ENCODE data around the gene CELF2. TPM values are rescaled to one million over a fixed set of nuclear protein-coding genes. Genes with fewer than 3 reads are reported as not detected.

The CELF2 gene
- total and polyA plus RNA-seq, 2 experiments from 2014 or later: 14.4 to 26.5 TPM

- TF ChIP-seq EZH2 (IDR thresholded peaks at IDR 0.05; ENCODE audit: insufficient read depth, poor library complexity, severe bottlenecking): no peak
- TF ChIP-seq EZH2phosphoT487 (IDR thresholded peaks at IDR 0.05; ENCODE audit: insufficient read depth, low read depth): no peak
- 68 to 69% methylated on average over 4 of the region's 4 CpGs for WGBS, 2 experiments (ENCODE audit: low coverage in 1 of 2, low lambda C conversion rate in 2 of 2, missing lambda C conversion rate in 2 of 2)
- in situ Hi-C loops (cut with MboI): no loop called here
Measured at GRCh38 chr10:10976652-10977051, 41.0 kb upstream of the CELF2 start.

DNA sequence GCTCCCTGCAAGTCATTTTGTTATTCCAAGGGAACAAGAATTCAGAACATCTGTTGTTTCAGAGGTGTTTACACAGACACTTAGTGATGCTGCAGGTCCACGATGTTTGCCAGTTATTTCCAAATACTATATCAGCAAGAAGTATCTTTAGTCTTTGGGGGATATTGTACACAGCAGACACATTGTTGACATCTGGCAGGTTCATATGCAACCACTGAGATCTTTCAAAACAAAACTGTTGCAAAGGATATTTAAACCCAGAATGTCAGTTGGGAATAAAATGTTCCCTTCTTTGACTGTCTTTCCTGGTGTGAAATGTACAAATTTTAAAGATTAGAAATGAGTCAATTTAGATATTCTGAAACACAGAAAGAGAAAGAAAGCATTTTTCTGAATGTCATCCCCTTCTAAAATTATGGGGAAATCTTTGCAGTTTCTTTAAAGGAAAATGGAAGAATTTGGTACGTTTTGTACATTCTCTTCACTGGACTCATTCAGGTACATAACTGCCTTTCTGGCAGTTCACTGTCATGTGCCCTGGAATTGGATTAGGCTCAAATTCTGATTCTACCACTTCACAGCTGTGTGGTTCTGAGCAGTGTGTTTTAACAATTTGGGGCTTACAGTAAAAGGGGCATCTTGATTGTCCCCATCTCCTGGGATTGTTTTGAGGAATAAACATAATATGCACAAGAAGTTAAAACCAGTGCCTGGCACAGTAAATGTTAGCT, 40.3 kb upstream of the CELF2 start:
- WGBS, 2 experiments (ENCODE audit: low coverage in 1 of 2, low lambda C conversion rate in 2 of 2, missing lambda C conversion rate in 2 of 2): 12 to 18% methylated on average over 2 of the region's 2 CpGs
- TF ChIP-seq EZH2phosphoT487 (IDR thresholded peaks at IDR 0.05; ENCODE audit: insufficient read depth, low read depth) (no peak), EZH2 (IDR thresholded peaks at IDR 0.05; ENCODE audit: insufficient read depth, poor library complexity, severe bottlenecking) (no peak)
- Histone ChIP-seq H3K79me2 (ENCODE audit: insufficient read depth) (no peaks in the 10 kb centered on the region), H2AFZ (peak overlapping the region; percentile 38), H3K9me3 (ENCODE audit: low read depth) (no peaks in the 10 kb centered on the region), H4K20me1 (ENCODE audit: insufficient read depth) (no peaks in the 10 kb centered on the region), H3F3A (ENCODE audit: insufficient read depth) (peaks cover 19% of the 10 kb centered on the region), H3K9ac (peak overlapping the region; percentile 57), H3K36me3 (ENCODE audit: low read depth) (no peaks in the 10 kb centered on the region), H3K4me2 (ENCODE audit: unreplicated experiment) (peak overlapping the region; percentile 42), H3K27ac (peak overlapping the region; percentile 59), H3K27me3 (replicated peaks; ENCODE audit: insufficient read depth) (no peaks in the 10 kb centered on the region), H3K9me2 (ENCODE audit: insufficient read depth) (no peaks in the 10 kb centered on the region), H3K4me3 (peak overlapping the region; percentile 30; the same call in 1 of the 2 replicates), H3K4me1 (ENCODE audit: insufficient read depth) (peaks cover 18% of the 10 kb centered on the region)
- in situ Hi-C loops (cut with MboI): no loop called here
- DNase-seq: peak; percentile 20

More at GRCh38 chr10:10976652-10977051, 41.0 kb upstream of the CELF2 start:
- H2AFZ ChIP-seq: no peak overlapping the region
- peaks cover 19% of the 10 kb centered on the region for H3F3A ChIP-seq (ENCODE audit: insufficient read depth)
- no peaks in the 10 kb centered on the region for H3K9me3 ChIP-seq (ENCODE audit: low read depth)
- peaks cover 18% of the 10 kb centered on the region for H3K4me1 ChIP-seq (ENCODE audit: insufficient read depth)
- no peak overlapping the region for H3K4me2 ChIP-seq (ENCODE audit: unreplicated experiment)
- H3K9ac ChIP-seq: no peak overlapping the region
- H3K4me3 ChIP-seq: no peak overlapping the region
- no peaks in the 10 kb centered on the region for H3K27me3 ChIP-seq (replicated peaks; ENCODE audit: insufficient read depth)
- no peaks in the 10 kb centered on the region for H4K20me1 ChIP-seq (ENCODE audit: insufficient read depth)
- H3K36me3 ChIP-seq (ENCODE audit: low read depth): no peaks in the 10 kb centered on the region
- H3K27ac ChIP-seq: no peak overlapping the region
- no peak for DNase-seq
- H3K9me2 ChIP-seq (ENCODE audit: insufficient read depth): no peaks in the 10 kb centered on the region
- no peaks in the 10 kb centered on the region for H3K79me2 ChIP-seq (ENCODE audit: insufficient read depth)

GRCh38 chr10:10977978-10978377, 39.7 kb upstream of the CELF2 start:
- WGBS, 2 experiments (ENCODE audit: low coverage in 1 of 2, low lambda C conversion rate in 2 of 2, missing lambda C conversion rate in 2 of 2): 7 to 14% methylated on average over 2 of the region's 2 CpGs
- Histone ChIP-seq H3K79me2 (ENCODE audit: insufficient read depth) (no peaks in the 10 kb centered on the region), H3K27ac (peak overlapping the region; percentile 69), H2AFZ (peak overlapping the region; percentile 38), H3K4me2 (ENCODE audit: unreplicated experiment) (peak overlapping the region; percentile 47), H3K9ac (peak overlapping the region; percentile 57), H3K9me2 (ENCODE audit: insufficient read depth) (no peaks in the 10 kb centered on the region), H4K20me1 (ENCODE audit: insufficient read depth) (no peaks in the 10 kb centered on the region), H3K27me3 (replicated peaks; ENCODE audit: insufficient read depth) (no peaks in the 10 kb centered on the region), H3K36me3 (ENCODE audit: low read depth) (no peaks in the 10 kb centered on the region), H3K9me3 (ENCODE audit: low read depth) (no peaks in the 10 kb centered on the region), H3K4me1 (ENCODE audit: insufficient read depth) (peaks cover 18% of the 10 kb centered on the region), H3K4me3 (peak overlapping the region; percentile 30; the same call in 1 of the 2 replicates), H3F3A (ENCODE audit: insufficient read depth) (peaks cover 19% of the 10 kb centered on the region)
- no peak for TF ChIP-seq EZH2 (IDR thresholded peaks at IDR 0.05; ENCODE audit: insufficient read depth, poor library complexity, severe bottlenecking)
- no peak for TF ChIP-seq EZH2phosphoT487 (IDR thresholded peaks at IDR 0.05; ENCODE audit: insufficient read depth, low read depth)
- in situ Hi-C loops (cut with MboI): no loop called here
- peak; percentile 84 for DNase-seq

DNA sequence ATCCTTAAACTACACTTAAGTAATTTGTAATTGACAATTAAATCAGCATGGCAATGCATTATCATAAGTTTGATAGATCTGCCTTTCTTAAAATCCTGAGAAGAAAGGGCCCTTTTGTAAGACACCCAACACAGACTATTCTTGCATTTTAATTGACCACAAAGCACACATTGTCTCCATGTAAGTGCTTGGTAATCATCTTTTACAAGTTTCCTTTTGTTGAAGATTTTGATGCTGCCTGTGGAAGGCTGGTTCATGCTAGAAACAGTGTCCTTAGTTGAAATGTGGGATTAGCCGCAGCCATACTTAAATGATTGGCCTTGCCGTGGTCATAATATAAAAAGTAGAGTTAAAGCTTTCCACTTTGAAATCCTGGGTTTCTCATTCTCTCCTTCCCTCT, 32.3 kb upstream of the CELF2 start:
- Histone ChIP-seq H3K9me3 (ENCODE audit: low read depth) (no peaks in the 10 kb centered on the region), H3K9me2 (ENCODE audit: insufficient read depth) (no peaks in the 10 kb centered on the region), H3K4me3 (no peak overlapping the region), H3K27me3 (replicated peaks; ENCODE audit: insufficient read depth) (no peaks in the 10 kb centered on the region), H3K9ac (no peak overlapping the region), H2AFZ (no peak overlapping the region), H3K4me1 (ENCODE audit: insufficient read depth) (no peaks in the 10 kb centered on the region), H3F3A (ENCODE audit: insufficient read depth) (no peaks in the 10 kb centered on the region), H3K79me2 (ENCODE audit: insufficient read depth) (no peaks in the 10 kb centered on the region), H3K27ac (no peak overlapping the region), H3K4me2 (ENCODE audit: unreplicated experiment) (no peak overlapping the region), H4K20me1 (ENCODE audit: insufficient read depth) (no peaks in the 10 kb centered on the region), H3K36me3 (ENCODE audit: low read depth) (no peaks in the 10 kb centered on the region)
- TF ChIP-seq EZH2phosphoT487 (IDR thresholded peaks at IDR 0.05; ENCODE audit: insufficient read depth, low read depth): no peak
- TF ChIP-seq EZH2 (IDR thresholded peaks at IDR 0.05; ENCODE audit: insufficient read depth, poor library complexity, severe bottlenecking): no peak
- 92 to 97% methylated on average over 2 of the region's 2 CpGs for WGBS, 2 experiments (ENCODE audit: low coverage in 1 of 2, low lambda C conversion rate in 2 of 2, missing lambda C conversion rate in 2 of 2)
- DNase-seq: no peak
- in situ Hi-C loops (cut with MboI): no loop called here

All from GM23248 (cell line).